GM18907 (cell line): Measurements from ENCODE around the gene LRRC43.

Experiments used
- ATAC-seq: cut with Tn5 transposase; IDR thresholded peaks from one replicate; pipeline ENCODE4 v1.9.1; 2021; ENCODE audit warnings: mild to moderate bottlenecking, moderate library complexity; ENCODE audit not compliant: unreplicated experiment

LRRC43 gene, protein sequence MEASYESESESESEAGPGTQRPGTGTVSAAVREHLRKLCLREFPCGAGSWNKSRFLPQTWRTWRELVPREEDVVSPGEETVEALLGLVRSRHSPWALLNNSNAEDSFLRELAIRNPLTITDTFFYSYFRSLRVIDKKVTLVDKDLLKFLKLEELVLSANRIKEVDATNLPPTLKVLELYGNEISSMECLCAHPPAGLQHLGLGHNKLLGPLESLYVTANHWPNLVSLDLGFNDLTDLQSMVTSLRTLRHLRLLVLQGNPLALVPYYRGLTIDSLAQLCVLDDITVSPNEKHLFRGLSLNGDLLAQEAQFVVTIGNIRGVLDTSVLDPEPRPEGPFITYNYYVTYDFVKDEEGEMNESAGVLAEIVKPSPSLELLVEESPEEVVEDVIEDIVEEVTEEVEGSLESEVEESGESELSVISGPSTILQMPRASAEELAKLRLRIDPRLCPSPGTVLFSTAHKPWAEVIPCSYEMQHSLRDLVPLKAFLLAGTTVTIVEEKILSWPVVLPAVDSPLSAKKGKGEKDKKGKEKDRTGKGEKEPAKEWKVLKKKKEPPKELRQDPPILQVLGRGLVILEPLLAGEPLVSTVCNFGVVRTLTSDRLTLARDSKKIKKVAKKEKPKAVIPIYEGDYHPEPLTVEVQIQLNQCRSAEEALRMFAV

GRCh38 chr12:122182887-122183587 lies at the start of gene LRRC43:
LRRC43 (plus strand) TSS chr12:122183123; CDS start chr12:122183145, 22 bp downstream.
- ATAC-seq: no peak

DNA sequence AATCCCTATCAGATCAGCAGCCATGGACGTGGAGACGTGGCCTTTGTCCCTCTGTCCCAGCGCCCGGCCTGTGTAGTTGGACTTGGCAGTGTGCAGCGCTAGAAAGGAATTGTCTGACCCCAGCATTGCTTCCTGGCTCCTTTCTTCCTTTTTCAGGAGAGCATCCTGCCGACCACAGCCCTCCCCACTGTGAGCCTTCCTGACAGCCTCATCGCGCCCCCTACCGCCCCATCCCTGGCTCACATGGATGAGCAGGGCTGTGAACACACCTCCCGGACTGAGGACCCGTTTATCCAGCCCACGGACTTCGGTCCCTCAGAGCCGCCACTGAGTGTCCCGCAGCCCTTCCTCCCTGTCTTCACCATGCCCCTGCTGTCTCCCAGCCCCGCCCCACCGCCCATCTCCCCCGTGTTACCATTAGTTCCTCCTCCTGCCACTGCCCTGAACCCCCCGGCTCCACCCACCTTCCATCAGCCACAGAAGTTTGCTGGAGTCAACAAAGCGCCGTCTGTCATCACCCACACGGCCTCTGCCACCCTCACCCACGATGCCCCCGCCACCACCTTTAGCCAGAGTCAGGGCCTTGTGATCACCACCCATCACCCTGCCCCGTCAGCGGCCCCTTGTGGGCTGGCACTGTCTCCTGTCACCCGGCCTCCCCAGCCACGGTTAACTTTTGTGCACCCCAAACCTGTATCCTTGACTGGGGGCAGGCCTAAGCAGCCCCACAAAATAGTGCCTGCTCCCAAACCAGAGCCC lies 49.6 kb upstream of the LRRC43 start:
- no peak for ATAC-seq

- ATAC-seq: no peak
These were observed 47.4 kb upstream of the LRRC43 start for GRCh38 chr12:122135437-122136031.

DNA sequence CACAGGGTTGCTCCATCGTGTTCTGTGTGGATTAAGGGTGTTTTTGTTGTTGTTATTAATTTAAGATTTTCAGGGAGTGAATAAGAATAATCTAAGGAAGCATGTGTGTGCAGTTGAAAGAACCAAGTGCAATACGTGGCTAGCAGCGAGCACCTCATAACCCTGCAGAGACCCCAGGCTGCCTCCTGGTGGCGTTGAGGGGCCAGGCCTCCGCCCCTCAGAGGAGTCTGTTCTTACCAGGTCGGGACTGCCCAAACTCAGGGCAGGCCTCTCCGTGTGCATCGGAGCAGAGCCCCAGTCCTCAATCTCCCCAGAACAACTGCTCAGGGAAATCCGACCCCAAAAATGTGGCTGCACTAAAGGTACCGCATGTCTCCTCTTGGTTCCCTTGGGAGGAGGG lies 45.7 kb upstream of the LRRC43 start:
- no peak for ATAC-seq

DNA sequence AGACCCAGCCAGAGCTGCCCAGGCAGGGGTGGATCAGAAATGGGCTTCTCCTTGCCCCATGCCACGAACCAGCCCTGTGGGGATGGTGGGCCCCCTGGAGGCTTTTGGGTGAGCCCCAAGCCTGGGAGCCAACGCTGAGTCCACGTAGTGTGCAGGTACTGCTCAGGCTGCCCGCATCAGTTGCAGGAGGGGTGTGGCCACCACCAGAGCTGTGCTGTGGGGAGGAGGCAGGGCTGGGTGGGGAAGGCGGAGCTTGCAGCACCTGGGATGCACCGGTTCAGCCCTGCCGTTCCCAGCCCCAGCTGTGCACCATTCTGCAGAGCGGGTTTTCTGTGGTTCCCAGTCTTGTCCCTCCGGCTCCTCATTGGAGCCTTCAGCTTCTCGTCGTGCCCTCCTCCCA lies 45.2 kb upstream of the LRRC43 start:
- ATAC-seq: no peak

GRCh38 chr12:122138181-122138580 lies 44.7 kb upstream of the LRRC43 start:
- no peak for ATAC-seq

GRCh38 chr12:122138616-122139015 lies 44.3 kb upstream of the LRRC43 start:
- ATAC-seq: no peak

DNA sequence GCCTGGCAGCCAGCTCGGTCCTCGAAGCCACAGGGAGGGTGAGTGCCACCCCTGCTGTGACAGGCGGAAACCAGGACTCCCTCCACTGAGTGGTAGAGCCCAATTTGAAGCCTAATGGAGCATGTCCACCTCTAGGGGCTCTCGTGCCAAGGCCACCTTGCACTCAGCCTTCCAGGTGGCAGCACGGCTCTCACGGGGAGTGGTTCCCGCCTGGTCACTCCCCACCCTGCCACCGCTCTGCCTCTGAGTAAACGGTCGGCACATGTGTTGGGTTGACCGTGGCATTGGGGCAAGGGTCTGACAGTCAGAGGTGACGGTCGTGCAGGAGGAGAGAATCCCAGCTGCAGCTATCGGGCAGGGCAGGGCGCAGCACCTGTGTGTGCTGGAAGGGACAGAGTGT lies 43.7 kb upstream of the LRRC43 start:
- no peak for ATAC-seq

DNA sequence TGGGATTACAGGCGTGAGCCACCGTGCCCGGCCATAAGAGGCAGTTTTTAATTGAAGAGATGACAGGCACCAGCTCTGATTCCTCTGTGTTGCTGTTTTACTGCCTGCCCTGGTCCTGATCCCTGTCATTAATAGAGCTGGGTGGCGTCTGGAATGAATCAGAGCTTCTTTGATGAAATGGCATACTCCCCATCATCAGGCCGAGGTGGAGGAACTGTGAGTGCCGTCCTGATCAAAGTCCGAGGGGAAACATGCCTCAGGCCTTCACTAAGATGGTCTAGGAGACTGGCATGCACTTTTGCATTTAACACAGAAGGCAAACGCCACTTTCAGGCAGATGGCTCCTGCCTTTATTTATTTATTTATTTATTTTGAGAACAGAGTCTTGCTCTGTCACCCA lies 43.0 kb upstream of the LRRC43 start:
- ATAC-seq: no peak

DNA sequence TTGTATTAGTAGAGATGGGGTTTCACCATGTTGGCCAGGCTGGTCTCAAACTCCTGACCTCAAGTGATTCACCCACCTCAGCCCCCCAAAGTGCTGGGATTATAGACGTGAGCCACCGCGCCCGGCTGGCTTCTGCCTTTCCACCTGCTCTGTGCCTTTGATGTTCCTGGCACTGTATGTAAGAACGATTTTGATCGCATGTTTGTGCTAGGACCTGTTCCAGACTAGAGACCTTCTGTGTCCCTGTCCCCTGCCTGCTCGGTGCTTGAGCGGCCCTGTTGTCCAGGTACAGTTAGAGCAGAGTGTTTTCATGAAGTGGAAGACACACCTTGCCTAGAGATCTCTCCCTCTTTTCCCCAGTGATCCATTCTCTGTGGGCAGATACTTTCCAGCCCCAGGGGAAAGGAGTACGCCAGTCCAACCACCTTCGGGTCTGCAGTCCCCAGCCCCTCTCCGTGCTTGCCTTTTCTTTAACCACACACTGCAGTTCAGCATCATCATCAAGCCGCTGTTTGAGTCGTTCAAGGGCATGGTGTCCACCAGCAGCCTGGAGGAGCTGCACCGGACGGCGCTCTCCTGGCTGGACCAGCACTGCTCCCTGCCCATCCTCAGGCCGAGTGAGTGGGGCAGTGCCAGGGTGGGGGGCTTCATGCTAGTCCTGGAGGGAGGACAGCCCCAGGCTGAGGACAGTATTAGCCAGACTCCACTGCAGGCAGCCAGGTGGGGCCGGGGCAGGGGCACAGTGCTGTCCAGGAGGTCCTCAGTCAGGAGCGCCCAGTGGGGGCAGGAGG lies 42.3 kb upstream of the LRRC43 start:
- no peak for ATAC-seq

- no peak for ATAC-seq
These were observed 40.8 kb upstream of the LRRC43 start for GRCh38 chr12:122141911-122142725.

DNA sequence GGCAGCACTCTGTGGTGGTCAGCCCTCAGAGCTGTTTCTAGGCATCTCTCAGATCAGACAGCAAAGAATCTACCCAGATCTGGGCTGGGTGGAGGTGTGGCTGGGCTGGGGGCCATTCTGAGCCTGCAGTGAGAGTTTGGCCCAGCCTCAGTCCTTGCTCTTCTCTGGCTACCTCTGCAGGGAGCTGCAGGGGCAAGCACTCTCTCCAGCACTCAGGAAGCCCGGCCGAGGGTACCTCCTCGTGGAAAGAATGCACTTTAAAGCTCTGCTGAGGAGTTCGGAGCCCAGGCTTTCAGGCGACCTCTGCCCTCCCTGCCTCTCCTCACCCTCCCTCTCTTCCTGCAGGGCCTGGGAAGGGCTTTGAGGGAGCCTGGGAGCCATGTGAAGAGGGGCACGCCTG lies 40.1 kb upstream of the LRRC43 start:
- ATAC-seq: no peak

- ATAC-seq: no peak
These were observed 38.0 kb upstream of the LRRC43 start for GRCh38 chr12:122144885-122145284.

DNA sequence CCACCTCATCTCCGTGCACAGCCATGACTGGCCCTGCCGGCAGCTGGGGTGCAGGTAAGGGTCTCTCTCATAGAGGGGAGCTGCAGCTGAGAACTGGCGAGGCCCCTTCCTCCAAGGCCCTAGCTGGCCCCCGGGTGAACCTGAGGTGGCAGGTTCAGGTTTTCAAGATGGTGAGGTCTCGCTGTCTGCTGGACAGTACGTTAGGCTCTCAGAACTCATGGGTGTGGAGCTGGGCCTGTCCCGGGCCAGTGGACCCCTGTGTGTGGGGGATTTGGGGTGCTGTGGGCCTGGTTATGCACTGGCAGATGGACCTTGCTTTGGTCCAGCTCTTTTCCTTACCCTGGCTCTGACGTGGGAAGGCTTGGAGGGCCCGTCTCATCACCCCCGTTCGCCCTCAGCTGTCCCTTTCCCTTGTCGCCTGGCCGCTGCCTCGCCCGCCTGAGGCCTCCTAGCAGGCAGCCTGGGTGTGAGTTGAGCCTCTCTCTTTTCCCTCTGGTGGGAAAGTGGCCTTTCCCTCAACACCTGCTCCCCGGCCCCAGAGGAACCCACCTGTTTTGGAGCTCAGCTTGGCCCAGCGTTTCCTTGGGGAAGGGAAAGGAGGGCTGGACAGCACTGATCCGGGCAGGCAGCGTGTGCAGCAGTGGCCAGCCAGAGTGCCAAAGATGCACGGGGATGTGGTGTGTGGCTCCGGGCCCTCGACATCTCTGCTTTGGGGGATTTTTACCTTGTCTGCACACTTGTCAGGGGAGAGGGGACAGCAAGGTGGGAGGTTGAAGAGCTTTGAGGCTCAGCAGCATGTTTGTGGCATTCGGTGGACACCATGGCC lies 37.2 kb upstream of the LRRC43 start:
- ATAC-seq: no peak

DNA sequence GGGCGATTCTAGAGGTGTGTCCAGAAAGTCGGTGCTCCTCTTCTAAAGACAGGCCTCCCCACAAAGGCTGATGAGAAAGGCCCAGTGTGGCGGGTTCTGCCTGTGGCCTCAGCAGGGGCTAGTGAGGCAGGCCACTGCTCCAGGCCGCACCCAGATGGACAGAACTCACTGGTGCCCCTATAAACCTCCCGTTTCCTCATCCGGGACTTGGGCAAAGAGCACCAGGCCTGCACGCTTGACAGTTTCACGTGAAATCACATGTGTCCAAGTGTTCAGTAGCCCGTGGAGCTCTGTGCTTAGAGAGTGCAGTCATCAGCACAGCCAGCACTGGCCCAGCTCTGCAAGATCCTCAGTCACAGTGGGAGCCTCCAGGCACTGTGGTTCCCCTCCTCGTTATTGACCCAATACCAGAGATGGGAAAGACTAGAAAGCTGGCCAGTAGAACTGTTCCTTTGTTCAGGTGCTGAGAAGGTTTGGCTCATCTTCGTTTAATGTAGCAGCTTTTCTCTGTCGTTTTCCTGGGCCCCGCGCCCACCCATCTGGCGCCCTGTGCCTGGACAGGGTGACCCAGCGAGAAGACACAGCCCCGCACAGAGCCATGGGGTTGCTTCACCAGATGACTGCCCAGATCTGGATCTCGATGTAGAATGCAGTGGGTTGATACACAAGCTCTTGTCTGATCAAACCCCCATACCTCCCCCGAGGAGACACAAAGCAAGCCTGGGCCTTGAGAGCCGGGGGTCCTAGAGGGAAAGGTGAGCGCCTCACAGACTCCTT lies 35.2 kb upstream of the LRRC43 start:
- no peak for ATAC-seq

- ATAC-seq: no peak
These were observed 34.3 kb upstream of the LRRC43 start for GRCh38 chr12:122148657-122149056.

GRCh38 chr12:122150127-122150681 lies 32.7 kb upstream of the LRRC43 start:
- no peak for ATAC-seq
